Measurements from ENCODE around the gene UBE2Q2.
"Not testable (repeated sequence)": the region's sequence is repeated elsewhere in the genome, so short reads cannot be mapped to it uniquely, and the experiment has no call there.

UBE2Q2 gene

GRCh38 chr15:75827691-75828090, 15.6 kb upstream of the UBE2Q2 start:
- no peak for DNase-seq

GRCh38 chr15:75828429-75828828, 14.8 kb upstream of the UBE2Q2 start:
- no peak for DNase-seq

- DNase-seq, result no peak
These were observed 12.1 kb upstream of the UBE2Q2 start for GRCh38 chr15:75830910-75831805.

GRCh38 chr15:75831806-75832102, 11.5 kb upstream of the UBE2Q2 start:
- DNase-seq, result no peak

GRCh38 chr15:75832114-75832513, 11.1 kb upstream of the UBE2Q2 start:
- DNase-seq, result no peak

- no peak for DNase-seq
These were observed 9.2 kb upstream of the UBE2Q2 start for GRCh38 chr15:75834021-75834420.

GRCh38 chr15:75835990-75836958, 7.0 kb upstream of the UBE2Q2 start:
- no peak for DNase-seq

- DNase-seq, result peak; percentile 60
These were observed 6.3 kb upstream of the UBE2Q2 start for GRCh38 chr15:75836959-75837334.

GRCh38 chr15:75840659-75841058, 2.6 kb upstream of the UBE2Q2 start:
- DNase-seq, result no peak

GRCh38 chr15:75841626-75842025, 1.6 kb upstream of the UBE2Q2 start:
- no peak for DNase-seq

GRCh38 chr15:75843678-75844581, 683 bp downstream of the UBE2Q2 start:
- DNase-seq, result peak; percentile 65

GRCh38 chr15:75844629-75845335, 1.5 kb downstream of the UBE2Q2 start:
- DNase-seq, result peak; percentile 49

- DNase-seq, result no peak
These were observed 5.9 kb downstream of the UBE2Q2 start for GRCh38 chr15:75849167-75849566.

- no peak for DNase-seq
These were observed 7.5 kb downstream of the UBE2Q2 start for GRCh38 chr15:75850708-75851107.

- DNase-seq, result not testable (repeated sequence)
These were observed 8.3 kb downstream of the UBE2Q2 start for GRCh38 chr15:75851566-75851965.

- no peak for DNase-seq
These were observed 14.6 kb downstream of the UBE2Q2 start for GRCh38 chr15:75857886-75858285.

- no peak for DNase-seq
These were observed 18.6 kb downstream of the UBE2Q2 start for GRCh38 chr15:75861750-75862402.

GRCh38 chr15:75862796-75863195, 19.5 kb downstream of the UBE2Q2 start:
- no peak for DNase-seq

GRCh38 chr15:75864213-75865059, 21.2 kb downstream of the UBE2Q2 start:
- DNase-seq, result no peak

- not testable (repeated sequence) for DNase-seq
These were observed 22.8 kb downstream of the UBE2Q2 start for GRCh38 chr15:75866045-75866444.

GRCh38 chr15:75866916-75867315, 23.7 kb downstream of the UBE2Q2 start:
- DNase-seq, result no peak

Data from CD4-positive, alpha-beta T cell treated with Interleukin-17A for 4 hours (primary cell).